C4-2B (cell line): ENCODE data around the gene MICU1.

Experiments used
- H3K27ac ChIP-seq: fragments of 450-650 bp; 2 replicates; pipeline ENCODE4 v1.5.1; 2017
- CTCF ChIP-seq: fragments of 450-650 bp; conservative IDR thresholded peaks from 2 replicates; pipeline ENCODE4 v1.5.1; 2017; ENCODE audit warnings: mild to moderate bottlenecking
- ZFX ChIP-seq: fragments of 450-650 bp; IDR thresholded peaks from 2 replicates; pipeline ENCODE4 v1.6.1; 2017

Gene MICU1

DNA sequence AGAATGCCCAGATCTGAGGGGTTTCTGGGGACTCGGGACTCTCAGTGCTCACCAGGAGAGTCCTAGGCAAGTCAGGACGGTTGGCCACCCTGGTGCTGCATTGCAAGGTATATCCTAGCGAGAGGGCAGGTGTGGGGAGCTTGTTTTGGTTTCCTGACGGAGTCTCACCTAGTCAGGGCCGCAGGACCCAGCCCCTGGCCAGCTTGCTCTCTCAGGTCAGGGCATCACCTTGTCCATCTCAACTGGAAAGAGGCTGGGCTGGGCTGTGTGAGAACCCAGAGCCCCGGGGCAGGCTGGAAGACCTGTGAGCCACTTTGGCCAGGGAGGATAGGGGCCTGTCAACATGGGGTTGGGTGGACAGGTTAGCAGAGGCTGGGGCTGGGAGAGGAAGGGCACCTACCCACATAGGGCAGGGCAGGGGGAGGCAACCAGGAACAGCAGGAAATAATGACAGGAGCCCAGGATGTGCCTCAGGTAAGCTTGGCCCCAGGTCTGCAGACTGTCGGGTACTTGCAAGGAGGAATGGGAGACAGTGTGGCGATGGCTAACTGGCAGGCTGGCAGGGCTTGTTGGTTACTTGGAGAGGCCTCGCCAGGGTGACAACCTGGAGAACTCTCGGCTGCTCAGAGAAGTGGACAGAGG lies 302.6 kb downstream of the MICU1 start:
- TF ChIP-seq CTCF, result no peak
- no peak for TF ChIP-seq ZFX
- H3K27ac ChIP-seq, result no peak overlapping the region

GRCh38 chr10:72322280-72323058 lies 303.4 kb downstream of the MICU1 start:
- no peak for TF ChIP-seq CTCF
- TF ChIP-seq ZFX, result no peak
- no peak overlapping the region for H3K27ac ChIP-seq

DNA sequence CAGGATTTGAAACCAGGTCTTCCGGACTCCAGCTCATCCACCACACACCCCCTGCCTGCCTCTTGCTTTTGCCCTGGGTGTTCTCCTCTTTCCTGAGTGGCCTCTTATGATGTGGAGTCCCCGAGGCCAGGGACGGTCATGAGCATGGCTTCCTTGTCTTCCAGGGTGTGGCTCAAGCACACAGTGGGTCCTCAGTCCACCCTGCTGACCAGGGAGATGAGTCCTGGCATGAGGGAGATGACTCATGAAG lies 303.9 kb downstream of the MICU1 start:
- TF ChIP-seq CTCF, result no peak
- TF ChIP-seq ZFX, result no peak
- H3K27ac ChIP-seq, result no peak overlapping the region

- no peak for TF ChIP-seq CTCF
- no peak for TF ChIP-seq ZFX
Measured at GRCh38 chr10:72321248-72322029, 304.4 kb downstream of the MICU1 start.

DNA sequence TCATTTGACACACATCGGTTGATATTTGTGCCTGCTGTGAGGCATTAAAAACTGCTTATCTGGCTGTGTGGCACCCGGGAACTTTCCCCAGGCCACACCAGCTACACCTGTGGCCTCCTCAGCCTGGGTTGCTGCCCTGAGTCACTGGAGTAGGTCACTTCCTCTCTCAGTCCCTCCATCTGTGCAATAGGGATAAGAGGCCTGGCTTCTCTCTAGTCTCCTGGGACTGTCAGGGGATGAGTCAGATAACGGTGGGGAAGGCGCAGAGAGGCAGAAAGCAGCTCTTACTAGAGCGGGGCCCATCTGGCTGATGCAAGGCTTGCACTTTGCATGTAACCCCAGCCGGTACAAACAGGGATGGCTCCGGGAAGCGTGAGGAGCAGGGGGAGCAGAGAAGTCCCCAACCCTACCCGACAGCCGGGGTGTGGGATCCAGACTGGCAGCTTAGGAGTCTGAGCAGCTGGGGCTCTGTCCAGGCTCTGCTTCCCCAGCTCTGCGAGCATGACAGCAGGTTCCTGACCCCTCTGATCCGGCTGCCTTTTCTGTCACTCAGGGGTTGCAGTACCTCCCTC lies 305.1 kb downstream of the MICU1 start:
- peak overlapping the region; percentile 11 for H3K27ac ChIP-seq
- TF ChIP-seq CTCF (no peak), ZFX (no peak)

More at GRCh38 chr10:72321248-72322029, 304.4 kb downstream of the MICU1 start:
- peak overlapping the region; percentile 11 for H3K27ac ChIP-seq

GRCh38 chr10:72319416-72320254 lies 306.2 kb downstream of the MICU1 start:
- TF ChIP-seq CTCF (no peak), ZFX (no peak)

More at GRCh38 chr10:72319416-72320254, 306.2 kb downstream of the MICU1 start:
- peak overlapping the region; percentile 11; the same call in 1 of the 2 replicates for H3K27ac ChIP-seq
